Endodermal cell (in vitro differentiated cells): ENCODE data around the gene CEP55. TPM values are rescaled to one million over a fixed set of nuclear protein-coding genes. Genes with fewer than 3 reads are reported as not detected.

Experiments used
- DNase-seq: peaks from one replicate; pipeline ENCODE4 v3.0.0-alpha.2; 2017
- H3K27ac ChIP-seq: 2 replicates; pipeline ENCODE4 v1.5.1; 2013; ENCODE audit warnings: mild to moderate bottlenecking, low read depth, low read length, moderate library complexity
- H3K27me3 ChIP-seq: 2 replicates; pipeline ENCODE4 v1.6.1; 2013; ENCODE audit warnings: mild to moderate bottlenecking, low read length, moderate library complexity; ENCODE audit not compliant: insufficient read depth, control insufficient read depth, poor library complexity, severe bottlenecking
- H3K36me3 ChIP-seq: 2 replicates; pipeline ENCODE4 v1.7.0; 2013; ENCODE audit warnings: mild to moderate bottlenecking, low read length, moderate library complexity; ENCODE audit not compliant: control insufficient read depth, insufficient read depth
- H3K4me1 ChIP-seq: one replicate; pipeline ENCODE4 v1.7.0; 2013; ENCODE audit warnings: low read length; ENCODE audit not compliant: control insufficient read depth, insufficient read depth
- H3K4me3 ChIP-seq: 2 replicates; pipeline ENCODE4 v1.5.1; 2013; ENCODE audit warnings: mild to moderate bottlenecking, low read length, moderate library complexity
- H3K9ac ChIP-seq: 2 replicates; pipeline ENCODE4 v1.6.1; 2013; ENCODE audit warnings: mild to moderate bottlenecking, low read length, moderate library complexity; ENCODE audit not compliant: poor library complexity, severe bottlenecking; ENCODE audit errors: extremely low read depth
- H3K9me3 ChIP-seq: 2 replicates; pipeline ENCODE4 v1.6.1; 2013; ENCODE audit warnings: mild to moderate bottlenecking, low read length, moderate library complexity; ENCODE audit not compliant: control insufficient read depth
- H3K27ac Mint-ChIP-seq: 2 replicates; pipeline ENCODE4 v1.8.0; 2020; ENCODE audit warnings: mixed read lengths
- H3K27me3 Mint-ChIP-seq: 2 replicates; pipeline ENCODE4 v1.8.0; 2021; ENCODE audit warnings: mild to moderate bottlenecking, mixed read lengths; ENCODE audit not compliant: insufficient read depth
- H3K36me3 Mint-ChIP-seq: 2 replicates; pipeline ENCODE4 v1.8.0; 2020; ENCODE audit warnings: low read depth, mixed read lengths
- H3K4me1 Mint-ChIP-seq: 2 replicates; pipeline ENCODE4 v1.8.0; 2020; ENCODE audit warnings: mixed read lengths
- H3K4me3 Mint-ChIP-seq: 2 replicates; pipeline ENCODE4 v1.8.0; 2020; ENCODE audit warnings: mild to moderate bottlenecking, moderate library complexity, mixed read lengths
- H3K9me3 Mint-ChIP-seq: 2 replicates; pipeline ENCODE4 v1.8.0; 2020; ENCODE audit warnings: mild to moderate bottlenecking, mixed read lengths
- WGBS, 2 experiments: methylation state at CpG; one replicate each; pipeline versions ENCODE4 v1.1.5 to v1.1.7; 2013; ENCODE audit warnings: missing lambda C conversion rate in 2 of 2, mixed read lengths in 1 of 2; ENCODE audit not compliant: insufficient coverage in 1 of 2, insufficient read length in 1 of 2; 5-methylcytosine and 5-hydroxymethylcytosine counted together
- total RNA-seq, 2 donors: library from RNA; stranded (reverse); fragmentation: NEBNext Ultra II Directional in 1 of 2; extraction: Animal tissue kit (Norgen Biotek cat#: 25700) in 1 of 2; gene quantifications; 2 replicates in 1 of 2; 3 replicates in 1 of 2; pipeline ENCODE4 v1.2.1, GENCODE V29; 2021
- TF ChIP-seq, protein P1 (sequence below): fragments of 200-600 bp; sonication (generic); conservative IDR thresholded peaks from 2 replicates; pipeline ENCODE4 v1.5.0; 2021; ENCODE audit warnings: antibody characterized with exemption, mild to moderate bottlenecking

Gene CEP55
- total RNA-seq, 2 donors from 2014 or later: 50.3 to 66.8 TPM

DNA sequence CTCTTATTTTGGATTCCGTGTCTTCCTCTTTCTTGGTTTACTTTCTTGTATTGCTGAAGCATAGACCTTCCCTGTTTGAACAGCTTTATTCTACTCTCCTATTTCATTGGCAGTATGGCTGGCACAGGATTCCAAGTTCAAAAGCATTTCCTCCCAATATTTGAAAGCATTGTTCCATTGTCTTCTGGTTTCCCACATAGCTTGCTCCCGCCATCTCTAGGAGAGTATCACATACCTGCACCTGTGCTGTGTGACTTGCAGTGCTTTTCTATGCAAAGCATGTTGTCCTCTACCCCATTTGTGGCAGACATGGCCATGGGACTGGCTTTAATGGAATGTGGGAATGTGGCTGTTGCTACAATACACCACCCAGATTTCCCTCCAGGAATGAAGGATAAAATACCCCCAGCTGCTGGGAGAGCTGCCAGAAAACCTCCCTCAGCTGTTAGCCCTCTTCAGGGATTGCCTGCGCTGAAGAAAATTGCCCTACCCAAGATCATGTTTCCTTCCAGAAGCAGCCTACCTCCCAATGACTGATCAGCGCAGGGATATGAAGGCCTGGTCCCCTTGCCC, 7.4 kb upstream of the CEP55 start:
- no peaks in the 10 kb centered on the region for H3K9me3 Mint-ChIP-seq
- H3K36me3 Mint-ChIP-seq: no peaks in the 10 kb centered on the region
- H3K27me3 Mint-ChIP-seq: no peaks in the 10 kb centered on the region
- TF ChIP-seq, protein P1, sequence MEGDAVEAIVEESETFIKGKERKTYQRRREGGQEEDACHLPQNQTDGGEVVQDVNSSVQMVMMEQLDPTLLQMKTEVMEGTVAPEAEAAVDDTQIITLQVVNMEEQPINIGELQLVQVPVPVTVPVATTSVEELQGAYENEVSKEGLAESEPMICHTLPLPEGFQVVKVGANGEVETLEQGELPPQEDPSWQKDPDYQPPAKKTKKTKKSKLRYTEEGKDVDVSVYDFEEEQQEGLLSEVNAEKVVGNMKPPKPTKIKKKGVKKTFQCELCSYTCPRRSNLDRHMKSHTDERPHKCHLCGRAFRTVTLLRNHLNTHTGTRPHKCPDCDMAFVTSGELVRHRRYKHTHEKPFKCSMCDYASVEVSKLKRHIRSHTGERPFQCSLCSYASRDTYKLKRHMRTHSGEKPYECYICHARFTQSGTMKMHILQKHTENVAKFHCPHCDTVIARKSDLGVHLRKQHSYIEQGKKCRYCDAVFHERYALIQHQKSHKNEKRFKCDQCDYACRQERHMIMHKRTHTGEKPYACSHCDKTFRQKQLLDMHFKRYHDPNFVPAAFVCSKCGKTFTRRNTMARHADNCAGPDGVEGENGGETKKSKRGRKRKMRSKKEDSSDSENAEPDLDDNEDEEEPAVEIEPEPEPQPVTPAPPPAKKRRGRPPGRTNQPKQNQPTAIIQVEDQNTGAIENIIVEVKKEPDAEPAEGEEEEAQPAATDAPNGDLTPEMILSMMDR: no peak
- Histone ChIP-seq H3K36me3 (no peaks in the 10 kb centered on the region), H3K27ac (no peak overlapping the region), H3K9me3 (no peaks in the 10 kb centered on the region), H3K27me3 (no peaks in the 10 kb centered on the region), H3K9ac (no peak overlapping the region), H3K4me1 (peaks cover 31% of the 10 kb centered on the region), H3K4me3 (no peak overlapping the region)
- H3K4me3 Mint-ChIP-seq: no peak overlapping the region
- peaks cover 43% of the 10 kb centered on the region for H3K4me1 Mint-ChIP-seq
- WGBS, 2 experiments: 90 to 95% methylated on average over 3 to 4 of the region's 4 CpGs
- peak overlapping the region; percentile 52 for H3K27ac Mint-ChIP-seq
- no peak for DNase-seq

DNA sequence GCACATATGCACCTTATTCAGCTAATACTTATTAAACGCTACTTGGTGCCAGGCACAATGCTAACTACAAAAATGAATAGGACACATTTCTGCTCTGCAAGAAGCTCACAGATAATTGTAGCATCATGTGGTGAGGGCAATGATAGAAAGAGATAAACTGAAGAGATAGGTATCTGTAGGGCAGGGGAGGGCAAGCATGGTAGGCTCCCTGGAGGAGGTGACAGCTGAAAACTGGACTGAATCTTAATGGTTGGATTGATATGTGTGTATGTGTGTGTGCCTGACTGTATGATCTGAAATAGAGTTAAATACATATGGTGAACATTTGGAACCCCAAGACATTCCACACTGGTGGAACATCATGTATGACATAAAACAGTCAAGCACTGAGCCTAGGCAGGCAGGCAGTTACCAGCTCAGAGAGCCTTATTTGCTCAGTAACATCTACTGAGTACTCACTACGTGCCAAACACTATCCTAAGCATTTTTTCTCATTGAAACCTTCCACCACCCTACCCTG, 4.8 kb upstream of the CEP55 start:
- no peaks in the 10 kb centered on the region for H3K9me3 Mint-ChIP-seq
- Histone ChIP-seq H3K27me3 (no peaks in the 10 kb centered on the region), H3K27ac (no peak overlapping the region), H3K36me3 (no peaks in the 10 kb centered on the region), H3K9ac (no peak overlapping the region), H3K4me1 (peaks cover 36% of the 10 kb centered on the region), H3K9me3 (no peaks in the 10 kb centered on the region), H3K4me3 (no peak overlapping the region)
- H3K27ac Mint-ChIP-seq: peak overlapping the region; percentile 46
- no peaks in the 10 kb centered on the region for H3K27me3 Mint-ChIP-seq
- peaks cover 44% of the 10 kb centered on the region for H3K4me1 Mint-ChIP-seq
- no peak overlapping the region for H3K4me3 Mint-ChIP-seq
- H3K36me3 Mint-ChIP-seq: no peaks in the 10 kb centered on the region
- no peak for DNase-seq
- 90 to 100% methylated on average over 2 of the region's 2 CpGs for WGBS, 2 experiments
- TF ChIP-seq, protein P1: no peak

DNA sequence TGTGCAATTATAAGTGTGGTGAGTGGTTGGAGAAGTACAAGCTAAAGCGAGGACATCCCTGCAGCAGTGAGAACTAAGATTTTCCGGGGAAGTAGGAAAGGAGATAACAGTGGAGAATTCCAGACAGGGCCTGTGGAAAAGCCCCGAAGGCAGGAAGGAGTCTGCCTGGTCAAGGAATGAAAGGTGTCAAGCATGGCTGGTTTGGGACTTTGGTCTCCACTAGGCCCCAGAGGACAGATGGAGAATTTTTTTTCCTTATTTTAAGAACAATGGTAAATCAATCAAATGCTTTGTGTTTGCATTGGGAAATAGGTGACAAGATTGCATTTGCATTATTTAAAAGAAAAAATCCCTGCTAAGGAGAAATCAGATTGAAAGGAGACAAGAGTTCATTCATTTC, 3.2 kb upstream of the CEP55 start:
- TF ChIP-seq, protein P1: peak; percentile 62
- Mint-ChIP-seq H3K9me3 (peaks cover 3% of the 10 kb centered on the region), H3K4me3 (no peak overlapping the region), H3K4me1 (peaks cover 49% of the 10 kb centered on the region), H3K27ac (peak overlapping the region; percentile 16), H3K36me3 (peaks cover 3% of the 10 kb centered on the region), H3K27me3 (no peaks in the 10 kb centered on the region)
- H3K27ac ChIP-seq: no peak overlapping the region
- WGBS, 2 experiments: 66 to 69% methylated on average over 3 of the region's 3 CpGs
- no peak overlapping the region for H3K9ac ChIP-seq
- peaks cover 36% of the 10 kb centered on the region for H3K4me1 ChIP-seq
- H3K4me3 ChIP-seq: no peak overlapping the region
- H3K9me3 ChIP-seq: no peaks in the 10 kb centered on the region
- no peaks in the 10 kb centered on the region for H3K27me3 ChIP-seq
- no peaks in the 10 kb centered on the region for H3K36me3 ChIP-seq
- no peak for DNase-seq
